ENCODE results near the gene C3orf18. TPM values are rescaled to one million over a fixed set of nuclear protein-coding genes. Genes with fewer than 3 reads are reported as not detected.

C3orf18 gene
- polyA plus RNA-seq, 1 donor from 2014 or later: 39.9 TPM

DNA sequence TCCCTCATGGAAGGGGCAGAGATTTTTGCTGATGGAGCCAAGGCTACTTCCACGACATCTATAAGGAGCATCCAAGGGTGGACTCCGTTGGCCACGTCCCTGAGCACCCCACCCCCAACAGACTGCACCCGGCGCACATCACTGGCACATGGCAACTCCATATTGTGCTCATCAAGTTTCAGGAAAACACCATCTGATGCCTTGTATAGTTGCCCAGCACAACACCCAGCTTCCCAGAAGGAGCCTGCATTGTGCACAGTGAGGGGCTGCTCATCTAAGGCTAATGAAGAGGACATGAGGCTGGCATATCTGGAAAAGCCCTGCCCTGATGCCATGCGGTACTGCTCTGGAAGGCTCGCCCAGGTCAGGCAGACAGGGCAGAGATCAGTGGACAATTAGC, 49.1 kb downstream of the C3orf18 start:
- Histone ChIP-seq H2AFZ (ENCODE audit: low read depth, low read length) (no peak overlapping the region), H3K9me2 (ENCODE audit: insufficient read depth, low read length) (no peaks in the 10 kb centered on the region), H3K4me3 (ENCODE audit: low read length) (no peak overlapping the region), H4K20me1 (ENCODE audit: insufficient read depth) (no peaks in the 10 kb centered on the region), H3K79me2 (replicated peaks; ENCODE audit: insufficient read depth, low read length) (no peaks in the 10 kb centered on the region), H3K27me3 (ENCODE audit: insufficient read depth, low read depth, low read length) (no peaks in the 10 kb centered on the region), H3K36me3 (ENCODE audit: insufficient read depth, low read length) (no peaks in the 10 kb centered on the region), H3F3A (ENCODE audit: insufficient read depth, low read length, poor library complexity, severe bottlenecking) (peaks cover 8% of the 10 kb centered on the region), H3K9me3 (ENCODE audit: low read length) (no peaks in the 10 kb centered on the region), H3K27ac (ENCODE audit: low read length) (no peak overlapping the region), H3K4me2 (ENCODE audit: low read length) (no peak overlapping the region), H3K9ac (ENCODE audit: low read length) (no peak overlapping the region)
- TF ChIP-seq MXI1 (conservative IDR thresholded peaks at IDR 0.05; ENCODE audit: poor library complexity, severe bottlenecking): no peak
- no peak for TF ChIP-seq EZH2 (IDR thresholded peaks at IDR 0.05; ENCODE audit: borderline replicate concordance, insufficient read depth, low read length, poor library complexity, severe bottlenecking)
- TF ChIP-seq EP300 (conservative IDR thresholded peaks at IDR 0.05; ENCODE audit: poor library complexity, severe bottlenecking): no peak
- TF ChIP-seq RAD21 (conservative IDR thresholded peaks at IDR 0.05): no peak
- no peak for TF ChIP-seq TAF1 (IDR thresholded peaks at IDR 0.05; ENCODE audit: low read depth)
- TF ChIP-seq, protein P1, sequence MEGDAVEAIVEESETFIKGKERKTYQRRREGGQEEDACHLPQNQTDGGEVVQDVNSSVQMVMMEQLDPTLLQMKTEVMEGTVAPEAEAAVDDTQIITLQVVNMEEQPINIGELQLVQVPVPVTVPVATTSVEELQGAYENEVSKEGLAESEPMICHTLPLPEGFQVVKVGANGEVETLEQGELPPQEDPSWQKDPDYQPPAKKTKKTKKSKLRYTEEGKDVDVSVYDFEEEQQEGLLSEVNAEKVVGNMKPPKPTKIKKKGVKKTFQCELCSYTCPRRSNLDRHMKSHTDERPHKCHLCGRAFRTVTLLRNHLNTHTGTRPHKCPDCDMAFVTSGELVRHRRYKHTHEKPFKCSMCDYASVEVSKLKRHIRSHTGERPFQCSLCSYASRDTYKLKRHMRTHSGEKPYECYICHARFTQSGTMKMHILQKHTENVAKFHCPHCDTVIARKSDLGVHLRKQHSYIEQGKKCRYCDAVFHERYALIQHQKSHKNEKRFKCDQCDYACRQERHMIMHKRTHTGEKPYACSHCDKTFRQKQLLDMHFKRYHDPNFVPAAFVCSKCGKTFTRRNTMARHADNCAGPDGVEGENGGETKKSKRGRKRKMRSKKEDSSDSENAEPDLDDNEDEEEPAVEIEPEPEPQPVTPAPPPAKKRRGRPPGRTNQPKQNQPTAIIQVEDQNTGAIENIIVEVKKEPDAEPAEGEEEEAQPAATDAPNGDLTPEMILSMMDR (IDR thresholded peaks at IDR 0.05; ENCODE audit: poor library complexity, severe bottlenecking): no peak
- TF ChIP-seq SMC3 (conservative IDR thresholded peaks at IDR 0.05; ENCODE audit: poor library complexity): no peak
- TF ChIP-seq, protein P2, sequence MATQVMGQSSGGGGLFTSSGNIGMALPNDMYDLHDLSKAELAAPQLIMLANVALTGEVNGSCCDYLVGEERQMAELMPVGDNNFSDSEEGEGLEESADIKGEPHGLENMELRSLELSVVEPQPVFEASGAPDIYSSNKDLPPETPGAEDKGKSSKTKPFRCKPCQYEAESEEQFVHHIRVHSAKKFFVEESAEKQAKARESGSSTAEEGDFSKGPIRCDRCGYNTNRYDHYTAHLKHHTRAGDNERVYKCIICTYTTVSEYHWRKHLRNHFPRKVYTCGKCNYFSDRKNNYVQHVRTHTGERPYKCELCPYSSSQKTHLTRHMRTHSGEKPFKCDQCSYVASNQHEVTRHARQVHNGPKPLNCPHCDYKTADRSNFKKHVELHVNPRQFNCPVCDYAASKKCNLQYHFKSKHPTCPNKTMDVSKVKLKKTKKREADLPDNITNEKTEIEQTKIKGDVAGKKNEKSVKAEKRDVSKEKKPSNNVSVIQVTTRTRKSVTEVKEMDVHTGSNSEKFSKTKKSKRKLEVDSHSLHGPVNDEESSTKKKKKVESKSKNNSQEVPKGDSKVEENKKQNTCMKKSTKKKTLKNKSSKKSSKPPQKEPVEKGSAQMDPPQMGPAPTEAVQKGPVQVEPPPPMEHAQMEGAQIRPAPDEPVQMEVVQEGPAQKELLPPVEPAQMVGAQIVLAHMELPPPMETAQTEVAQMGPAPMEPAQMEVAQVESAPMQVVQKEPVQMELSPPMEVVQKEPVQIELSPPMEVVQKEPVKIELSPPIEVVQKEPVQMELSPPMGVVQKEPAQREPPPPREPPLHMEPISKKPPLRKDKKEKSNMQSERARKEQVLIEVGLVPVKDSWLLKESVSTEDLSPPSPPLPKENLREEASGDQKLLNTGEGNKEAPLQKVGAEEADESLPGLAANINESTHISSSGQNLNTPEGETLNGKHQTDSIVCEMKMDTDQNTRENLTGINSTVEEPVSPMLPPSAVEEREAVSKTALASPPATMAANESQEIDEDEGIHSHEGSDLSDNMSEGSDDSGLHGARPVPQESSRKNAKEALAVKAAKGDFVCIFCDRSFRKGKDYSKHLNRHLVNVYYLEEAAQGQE (IDR thresholded peaks at IDR 0.05; ENCODE audit: borderline replicate concordance): no peak
- TF ChIP-seq POLR2AphosphoS5 (IDR thresholded peaks at IDR 0.05): no peak

DNA sequence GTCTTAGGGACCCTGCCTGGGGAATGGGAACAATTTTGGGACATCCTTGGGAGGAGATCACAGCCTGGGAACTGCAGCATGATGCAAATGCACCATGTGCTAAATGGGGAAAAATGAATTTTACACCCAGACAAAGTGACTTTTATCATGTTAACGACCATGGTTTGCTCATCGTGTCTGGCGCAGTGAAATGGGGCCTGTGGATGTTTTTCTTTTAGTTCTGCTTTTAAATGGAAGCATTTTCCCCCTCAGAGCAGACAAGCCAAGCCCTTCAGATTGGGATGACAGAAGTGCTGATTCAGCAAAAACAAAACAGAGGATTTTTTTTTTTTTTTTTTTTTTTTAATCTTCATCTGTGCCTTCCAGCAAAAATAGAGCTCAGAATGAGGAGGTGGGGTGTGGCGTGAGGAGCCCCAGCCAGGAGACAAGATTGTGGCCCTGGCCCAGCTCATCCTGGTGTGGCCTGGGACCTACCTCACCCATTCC, 49.8 kb downstream of the C3orf18 start:
- Histone ChIP-seq H3K27ac (ENCODE audit: low read length) (no peak overlapping the region), H3K9ac (ENCODE audit: low read length) (no peak overlapping the region), H3K36me3 (ENCODE audit: insufficient read depth, low read length) (no peaks in the 10 kb centered on the region), H3F3A (ENCODE audit: insufficient read depth, low read length, poor library complexity, severe bottlenecking) (peaks cover 8% of the 10 kb centered on the region), H3K9me2 (ENCODE audit: insufficient read depth, low read length) (no peaks in the 10 kb centered on the region), H4K20me1 (ENCODE audit: insufficient read depth) (no peaks in the 10 kb centered on the region), H3K4me3 (ENCODE audit: low read length) (no peak overlapping the region), H3K4me2 (ENCODE audit: low read length) (no peak overlapping the region), H3K27me3 (ENCODE audit: insufficient read depth, low read depth, low read length) (no peaks in the 10 kb centered on the region), H3K9me3 (ENCODE audit: low read length) (no peaks in the 10 kb centered on the region), H3K79me2 (replicated peaks; ENCODE audit: insufficient read depth, low read length) (no peaks in the 10 kb centered on the region), H2AFZ (ENCODE audit: low read depth, low read length) (no peak overlapping the region)
- TF ChIP-seq SMC3 (conservative IDR thresholded peaks at IDR 0.05; ENCODE audit: poor library complexity): no peak

DNA sequence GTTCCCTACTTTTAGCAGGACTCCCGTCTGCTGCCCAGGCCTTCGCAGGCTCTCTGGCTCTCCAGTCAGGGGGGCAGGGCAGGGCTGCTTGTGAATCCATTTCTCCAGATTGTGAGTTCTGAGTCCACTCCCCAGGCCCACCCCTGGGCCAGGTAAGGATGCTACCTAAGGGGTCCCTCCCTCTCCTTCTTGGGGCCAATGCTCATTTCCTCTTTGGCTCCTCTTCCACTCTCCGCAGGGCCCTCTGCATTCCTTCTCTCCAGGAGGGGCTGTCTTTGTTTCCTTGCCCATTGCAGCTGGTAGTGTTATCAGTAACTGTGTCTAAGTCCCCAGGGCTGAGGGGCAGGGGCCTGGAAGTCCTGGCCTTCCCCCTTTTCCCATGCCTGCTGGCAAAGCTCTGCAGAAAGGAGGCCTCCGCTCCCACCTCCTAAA, 51.1 kb downstream of the C3orf18 start:
- Histone ChIP-seq H3K4me3 (ENCODE audit: low read length) (peak overlapping the region; percentile 52), H3K9me3 (ENCODE audit: low read length) (no peaks in the 10 kb centered on the region), H3K9me2 (ENCODE audit: insufficient read depth, low read length) (no peaks in the 10 kb centered on the region), H3K27me3 (ENCODE audit: insufficient read depth, low read depth, low read length) (no peaks in the 10 kb centered on the region), H3K9ac (ENCODE audit: low read length) (peak overlapping the region; percentile 43), H3K4me2 (ENCODE audit: low read length) (peak overlapping the region; percentile 43), H2AFZ (ENCODE audit: low read depth, low read length) (no peak overlapping the region), H3F3A (ENCODE audit: insufficient read depth, low read length, poor library complexity, severe bottlenecking) (peaks cover 8% of the 10 kb centered on the region), H3K79me2 (replicated peaks; ENCODE audit: insufficient read depth, low read length) (no peaks in the 10 kb centered on the region), H3K36me3 (ENCODE audit: insufficient read depth, low read length) (no peaks in the 10 kb centered on the region), H4K20me1 (ENCODE audit: insufficient read depth) (no peaks in the 10 kb centered on the region), H3K27ac (ENCODE audit: low read length) (peak overlapping the region; percentile 62)
- TF ChIP-seq MXI1 (conservative IDR thresholded peaks at IDR 0.05; ENCODE audit: poor library complexity, severe bottlenecking): no peak
- TF ChIP-seq POLR2AphosphoS5 (IDR thresholded peaks at IDR 0.05): no peak
- no peak for TF ChIP-seq EP300 (conservative IDR thresholded peaks at IDR 0.05; ENCODE audit: poor library complexity, severe bottlenecking)
- TF ChIP-seq, protein P2 (IDR thresholded peaks at IDR 0.05; ENCODE audit: borderline replicate concordance): no peak
- TF ChIP-seq, protein P1 (IDR thresholded peaks at IDR 0.05; ENCODE audit: poor library complexity, severe bottlenecking): no peak
- TF ChIP-seq RAD21 (conservative IDR thresholded peaks at IDR 0.05): no peak

Measured in neural cell (in vitro differentiated cells).